Spleen (tissue), 11 donors: ENCODE measurements around the gene KLF7. TPM values are rescaled to one million over a fixed set of nuclear protein-coding genes. Genes with fewer than 3 reads are reported as not detected.

ENCODE experiments used
- DNase-seq: peaks from one replicate; pipeline ENCODE4 v3.0.0-alpha.2; 2020
- H3K27ac ChIP-seq, 8 donors: fragments of 200-600 bp; sonication (generic) in 7 of 8; 1 replicate in 4 of 8; 2 replicates in 4 of 8; pipeline versions ENCODE4 v1.5.0 to v1.8.0; 2016 to 2021; ENCODE audit warnings: inconsistent platforms in 4 of 8, mild to moderate bottlenecking in 4 of 8, moderate library complexity in 1 of 8
- H3K27me3 ChIP-seq, 7 donors: fragments of 200-600 bp; sonication (generic) in 6 of 7; replicated peaks in 1 of 7; 1 replicate in 4 of 7; 2 replicates in 3 of 7; pipeline versions ENCODE4 v1.5.0 to v1.8.0; 2016 to 2021; ENCODE audit warnings: inconsistent platforms in 3 of 7, mild to moderate bottlenecking in 1 of 7
- H3K36me3 ChIP-seq, 6 donors: fragments of 200-600 bp; sonication (generic) in 5 of 6; 1 replicate in 4 of 6; 2 replicates in 2 of 6; pipeline versions ENCODE4 v1.5.0 to v1.8.0; 2016 to 2021; ENCODE audit warnings: inconsistent platforms in 2 of 6
- H3K4me1 ChIP-seq, 6 donors: fragments of 200-600 bp; sonication (generic) in 5 of 6; 1 replicate in 3 of 6; 2 replicates in 3 of 6; pipeline versions ENCODE4 v1.5.0 to v1.8.0; 2016 to 2021; ENCODE audit warnings: inconsistent platforms in 3 of 6
- H3K4me3 ChIP-seq, 8 donors: fragments of 200-600 bp; sonication (generic) in 7 of 8; 1 replicate in 4 of 8; 2 replicates in 4 of 8; pipeline versions ENCODE4 v1.5.0 to v1.8.0; 2016 to 2021; ENCODE audit warnings: inconsistent platforms in 4 of 8, mild to moderate bottlenecking in 4 of 8, moderate library complexity in 2 of 8
- H3K9me3 ChIP-seq, 8 donors: fragments of 200-600 bp; sonication (generic) in 7 of 8; 1 replicate in 4 of 8; 2 replicates in 4 of 8; pipeline versions ENCODE4 v1.5.0 to v1.8.0; 2016 to 2021; ENCODE audit warnings: inconsistent platforms in 4 of 8
- CTCF ChIP-seq, 11 experiments: fragments of 200-600 bp in 7 of 11; fragments of 450-650 bp in 4 of 11; sonication (generic) in 4 of 11; IDR thresholded peaks in 8 of 11; conservative IDR thresholded peaks in 3 of 11; 1 replicate in 7 of 11; 2 replicates in 4 of 11; pipeline versions ENCODE4 v1.4.0 to v1.8.0; 2016 to 2021; ENCODE audit warnings: antibody characterized with exemption in 11 of 11, inconsistent platforms in 4 of 11, mild to moderate bottlenecking in 1 of 11
- POLR2A ChIP-seq, 3 donors: fragments of 450-650 bp; IDR thresholded peaks; one replicate each; pipeline ENCODE4 v1.5.1; 2017; ENCODE audit warnings: antibody characterized with exemption in 3 of 3, mild to moderate bottlenecking in 1 of 3
- POLR2AphosphoS5 ChIP-seq, 3 donors: sonication (generic); formaldehyde crosslinking; IDR thresholded peaks; one replicate each; pipeline ENCODE4 v1.5.1; 2017; ENCODE audit warnings: antibody characterized with exemption in 3 of 3
- WGBS, 5 donors: extraction: QIAGEN DNeasy Blood & Tissue Kit in 3 of 5; methylation state at CpG; one replicate each; pipeline versions ENCODE4 v1.1.5 to v1.1.7; 2013 to 2018; 5-methylcytosine and 5-hydroxymethylcytosine counted together
- intact Hi-C: fragments of 100-400 bp; cut with DNase I; formaldehyde crosslinking; loops from one replicate; pipeline ENCODE4 v1.15.0; 2023; ENCODE audit warnings: low total_unique reads
- polyA plus RNA-seq, 3 donors: library from polyadenylated mRNA; stranded (reverse); fragments of 200-250 nt; gene quantifications; one replicate each; pipeline ENCODE4 v1.2.1, GENCODE V29; 2013
- total RNA-seq, 7 donors: library from RNA; depleted of rRNA in 3 of 7; stranded (reverse); fragments of >200 nt in 3 of 7; fragmentation: NEBNext Ultra II Directional in 4 of 7; extraction: Animal tissue kit (Norgen Biotek cat#: 25700) in 4 of 7; gene quantifications; one replicate each; pipeline versions ENCODE4 v1.1.0 to v1.2.1, GENCODE V29; 2016 to 2021
- donor health status: healthy with polysubstance abuse.
- donor health status: DM: no; HTN: no; CAD: no; lungs with moderate emphysema.
- donor health status: DM: no; HTN: no; CAD: no.
- donor health status: Bipolar disorder and iron deficiency.
- donor health status: healthy.
- donor health status: DM: no; HTN: no; CAD: no.
- donor health status: DM: yes; HTN: yes; CAD: no.

KLF7 gene
- total and polyA plus RNA-seq, 10 donors, result 2.9 to 74.4 (median 27.8) TPM

- intact Hi-C loops, result no loop called here
- Histone ChIP-seq H3K36me3 (peaks cover 0 to 8% (median 0%) of the 10 kb centered on the region in 6 donors), H3K4me1 (peaks cover 6 to 43% (median 24%) of the 10 kb centered on the region in 6 donors), H3K27me3 (no peaks in the 10 kb centered on the region), H3K27ac (no peak overlapping the region), H3K9me3 (peaks cover 0 to 5% (median 0%) of the 10 kb centered on the region in 8 donors), H3K4me3 (no peak overlapping the region)
- no peak for DNase-seq
- no peak for TF ChIP-seq POLR2AphosphoS5 (IDR thresholded peaks at IDR 0.05)
- no peak for TF ChIP-seq POLR2A (IDR thresholded peaks at IDR 0.05)
- no peak for TF ChIP-seq CTCF (IDR thresholded peaks at IDR 0.05 in 8 of 11, conservative IDR thresholded peaks at IDR 0.05 in 3 of 11)
- WGBS, 5 donors, result 91 to 96% (median 95%) methylated on average over 6 of the region's 6 CpGs
Measured at GRCh38 chr2:207093234-207093633, 72.5 kb downstream of the KLF7 start.

- Histone ChIP-seq H3K4me3 (no peak overlapping the region), H3K36me3 (peaks cover 0 to 12% (median 0%) of the 10 kb centered on the region in 6 donors), H3K4me1 (peaks cover 6 to 44% (median 24%) of the 10 kb centered on the region in 6 donors), H3K27ac (no peak overlapping the region), H3K9me3 (peaks cover 0 to 5% (median 0%) of the 10 kb centered on the region in 8 donors), H3K27me3 (no peaks in the 10 kb centered on the region)
- no peak for DNase-seq
- TF ChIP-seq POLR2A (IDR thresholded peaks at IDR 0.05), result no peak
- no peak for TF ChIP-seq CTCF (IDR thresholded peaks at IDR 0.05 in 8 of 11, conservative IDR thresholded peaks at IDR 0.05 in 3 of 11)
- TF ChIP-seq POLR2AphosphoS5 (IDR thresholded peaks at IDR 0.05), result no peak
- intact Hi-C loops, result no loop called here
Measured at GRCh38 chr2:207092818-207093217, 72.9 kb downstream of the KLF7 start.

GRCh38 chr2:207091928-207092327, 73.8 kb downstream of the KLF7 start:
- TF ChIP-seq POLR2A (IDR thresholded peaks at IDR 0.05), result no peak
- TF ChIP-seq CTCF (IDR thresholded peaks at IDR 0.05 in 8 of 11, conservative IDR thresholded peaks at IDR 0.05 in 3 of 11), result no peak
- TF ChIP-seq POLR2AphosphoS5 (IDR thresholded peaks at IDR 0.05), result no peak
- peaks cover 0 to 5% (median 0%) of the 10 kb centered on the region in 8 donors for H3K9me3 ChIP-seq
- 77 to 81% (median 79%) methylated on average over 2 of the region's 2 CpGs for WGBS, 5 donors
- intact Hi-C loops, result no loop called here
- H3K4me1 ChIP-seq, result peaks cover 6 to 44% (median 24%) of the 10 kb centered on the region in 6 donors
- H3K4me3 ChIP-seq, result no peak overlapping the region
- no peaks in the 10 kb centered on the region for H3K27me3 ChIP-seq
- no peak for DNase-seq
- peak overlapping the region in 1 of 8 donors; percentile 24 for H3K27ac ChIP-seq
- H3K36me3 ChIP-seq, result peaks cover 0 to 21% (median 4%) of the 10 kb centered on the region in 6 donors

- no peaks in the 10 kb centered on the region for H3K27me3 ChIP-seq
- peaks cover 6 to 44% (median 24%) of the 10 kb centered on the region in 6 donors for H3K4me1 ChIP-seq
- H3K36me3 ChIP-seq, result peaks cover 0 to 28% (median 6%) of the 10 kb centered on the region in 6 donors
- peaks cover 0 to 5% (median 0%) of the 10 kb centered on the region in 8 donors for H3K9me3 ChIP-seq
- intact Hi-C loops, result no loop called here
- peak overlapping the region in 2 of 8 donors; percentile 7 to 24 for H3K27ac ChIP-seq
- WGBS, 5 donors, result 34 to 52% (median 44%) methylated on average over 2 of the region's 2 CpGs
- DNase-seq, result no peak
- H3K4me3 ChIP-seq, result no peak overlapping the region
- TF ChIP-seq POLR2AphosphoS5 (IDR thresholded peaks at IDR 0.05) (no peak), POLR2A (IDR thresholded peaks at IDR 0.05) (no peak), CTCF (IDR thresholded peaks at IDR 0.05 in 8 of 11, conservative IDR thresholded peaks at IDR 0.05 in 3 of 11) (no peak)
Measured at GRCh38 chr2:207091176-207091575, 74.6 kb downstream of the KLF7 start.
